GM18951 (cell line): ENCODE data around the gene NBDY.
A peak's percentile ranks its signal among the peaks of the same experiment; 100 is the strongest.
"Not testable (repeated sequence)": the region's sequence is repeated elsewhere in the genome, so short reads cannot be mapped to it uniquely, and the experiment has no call there.

Experiments used
- POLR2A ChIP-seq: IDR thresholded peaks from 4 replicates; pipeline ENCODE4 v1.6.1; 2011; ENCODE audit warnings: mild to moderate bottlenecking; ENCODE audit not compliant: insufficient read length, insufficient read depth; ENCODE audit errors: extremely low read depth
- in situ Hi-C: fragments of 300-500 bp; cut with MboI; formaldehyde crosslinking; loops from one replicate; pipeline ENCODE4 v1.12.0; 2022; ENCODE audit warnings: low sequenced_read_pairs, mixed read lengths, inconsistent platforms; ENCODE audit not compliant: unreplicated experiment

Gene NBDY, protein sequence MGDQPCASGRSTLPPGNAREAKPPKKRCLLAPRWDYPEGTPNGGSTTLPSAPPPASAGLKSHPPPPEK

DNA sequence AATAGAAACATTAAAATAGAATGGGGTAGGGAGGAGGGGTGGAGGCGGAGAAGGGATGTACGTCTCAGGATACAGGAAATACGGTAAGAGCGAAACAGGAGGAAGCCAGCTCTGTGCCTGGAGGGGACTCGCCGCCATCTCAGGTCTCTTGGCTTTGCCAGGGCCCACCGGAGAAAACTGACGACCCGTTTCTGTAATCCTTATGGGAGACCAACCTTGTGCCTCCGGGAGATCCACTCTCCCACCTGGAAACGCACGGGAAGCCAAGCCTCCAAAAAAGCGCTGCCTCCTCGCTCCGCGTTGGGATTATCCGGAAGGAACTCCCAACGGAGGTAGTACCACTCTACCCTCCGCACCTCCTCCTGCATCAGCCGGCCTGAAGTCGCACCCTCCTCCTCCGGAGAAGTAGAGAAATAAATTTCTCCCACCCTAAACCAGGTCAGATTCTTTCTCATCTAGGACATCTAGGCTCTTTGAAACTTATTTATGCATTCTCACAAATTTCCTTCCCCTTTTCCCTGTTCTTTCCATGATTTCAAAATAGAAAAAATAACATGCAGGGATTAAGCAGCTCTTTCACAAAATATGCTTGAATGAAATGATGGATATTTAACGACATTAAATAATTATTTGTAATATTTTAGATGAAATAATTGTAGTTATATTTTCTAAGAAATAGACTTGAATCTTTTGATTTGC lies at the start of gene NBDY:
NBDY (plus strand) TSS at position 92 of the 699 bp plus-strand sequence; CDS start at position 203, 111 bp downstream.
- in situ Hi-C loops, result loop anchor here (25.0 kb wide), 1 partner anchor 467 kb away; no protein-coding TSS in a partner anchor
- peak; percentile 58 for TF ChIP-seq POLR2A

DNA sequence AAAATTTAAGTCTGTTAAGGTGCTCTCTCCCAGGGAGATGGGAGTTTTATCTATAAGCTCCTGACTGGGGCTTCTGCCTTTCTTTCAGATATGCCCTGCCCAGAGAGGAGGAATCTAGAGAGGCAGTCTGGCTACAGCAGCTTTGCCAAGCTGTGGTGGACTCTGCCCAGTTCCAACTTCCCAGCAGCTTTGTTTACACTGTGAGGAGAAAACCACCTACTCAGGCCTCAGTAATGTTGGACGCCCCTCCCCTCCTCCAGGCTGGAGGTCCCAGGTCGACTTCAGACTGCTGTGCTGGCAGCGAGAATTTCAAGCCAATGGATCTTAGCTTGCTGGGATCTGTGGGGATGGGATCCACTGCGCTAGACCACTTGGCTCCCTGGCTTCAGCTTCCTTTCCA lies 24.5 kb upstream of the NBDY start:
- in situ Hi-C loops, result not testable (repeated sequence)

- no peak for TF ChIP-seq POLR2A
- in situ Hi-C loops, result loop anchor here (25.0 kb wide), 1 partner anchor 464 kb away; no protein-coding TSS in a partner anchor
Measured at GRCh38 chrX:56726605-56727004, 2.4 kb upstream of the NBDY start.

DNA sequence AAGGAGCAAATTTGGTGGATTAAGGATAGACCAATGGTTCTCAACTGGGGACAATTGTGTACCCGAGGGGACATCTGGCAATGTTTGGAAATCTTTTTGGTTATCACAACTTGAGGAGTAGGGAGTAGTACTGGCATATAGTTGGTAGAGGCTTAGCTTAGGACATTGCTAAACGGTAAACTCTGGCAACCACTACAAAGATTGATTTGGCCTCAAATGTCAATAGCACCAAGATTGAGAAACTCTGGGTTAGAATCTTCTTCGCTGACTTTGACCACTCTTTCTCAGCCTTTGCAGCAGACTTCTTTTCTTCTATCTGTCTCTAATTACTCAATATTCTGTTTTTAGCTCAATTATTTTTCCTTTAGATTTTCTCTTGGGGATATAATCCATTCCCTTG lies 1.5 kb upstream of the NBDY start:
- no peak for TF ChIP-seq POLR2A
- in situ Hi-C loops, result loop anchor here (25.0 kb wide), 1 partner anchor 465 kb away; no protein-coding TSS in a partner anchor

GRCh38 chrX:56728321-56728720 lies 722 bp upstream of the NBDY start:
- in situ Hi-C loops, result loop anchor here (25.0 kb wide), 1 partner anchor 466 kb away; no protein-coding TSS in a partner anchor
- TF ChIP-seq POLR2A, result no peak

- no peak for TF ChIP-seq POLR2A
- in situ Hi-C loops, result loop anchor here (25.0 kb wide), 1 partner anchor 466 kb away; no protein-coding TSS in a partner anchor
Measured at GRCh38 chrX:56728752-56729151, 291 bp upstream of the NBDY start.

DNA sequence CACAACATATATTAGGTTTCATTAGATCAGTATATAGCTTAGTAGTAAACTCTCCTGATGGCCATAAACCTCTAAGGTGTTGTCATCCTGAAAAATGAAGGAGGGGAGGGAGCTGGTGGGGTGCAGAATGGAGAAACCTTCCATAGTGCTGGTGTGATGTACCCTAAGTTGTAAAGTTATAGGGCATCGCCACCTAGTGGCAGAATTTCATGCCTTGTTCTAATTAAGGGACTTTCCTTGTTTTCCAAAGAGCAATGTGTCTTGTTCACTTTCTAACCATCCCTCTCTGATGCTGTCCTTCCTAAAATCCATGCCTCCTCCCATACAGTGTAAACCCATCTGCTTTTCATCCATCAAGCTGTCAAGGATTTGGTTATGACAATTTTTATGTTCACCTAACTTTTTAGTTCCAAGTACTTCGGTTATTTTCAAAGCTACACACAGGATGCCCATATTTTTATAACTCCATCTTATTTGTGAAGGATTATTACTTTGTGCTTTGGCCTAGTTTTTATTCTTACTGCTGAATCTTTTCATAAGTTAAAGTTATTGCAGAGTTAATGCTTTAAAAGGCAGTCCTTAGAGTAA lies 4.5 kb downstream of the NBDY start:
- in situ Hi-C loops, result loop anchor here (25.0 kb wide), 1 partner anchor 471 kb away; no protein-coding TSS in a partner anchor

DNA sequence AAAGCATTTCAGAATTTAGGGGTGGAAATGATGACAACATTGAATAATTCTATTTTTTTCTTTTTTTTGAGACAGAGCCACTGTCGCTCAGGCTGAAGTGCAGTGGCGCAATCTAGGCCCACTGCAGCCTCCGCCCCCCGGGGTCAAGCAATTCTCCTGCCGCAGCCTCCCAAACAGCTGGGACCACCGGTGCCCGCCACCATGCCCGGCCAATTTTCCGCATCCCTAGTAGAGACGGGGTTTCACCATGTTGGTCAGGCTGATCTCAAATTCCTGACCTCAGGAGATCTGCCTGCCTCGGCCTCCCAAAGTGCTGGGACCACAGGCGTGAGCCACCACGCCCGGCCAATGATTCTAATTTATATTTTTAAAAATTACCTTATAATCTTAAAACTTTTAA lies 7.2 kb downstream of the NBDY start:
- TF ChIP-seq POLR2A, result no peak
- in situ Hi-C loops, result loop anchor here (25.0 kb wide), 1 partner anchor 474 kb away; no protein-coding TSS in a partner anchor

More for the DNA sequence above, 4.5 kb downstream of the NBDY start:
- no peak for TF ChIP-seq POLR2A

- no peak for TF ChIP-seq POLR2A
- in situ Hi-C loops, result loop anchor here (25.0 kb wide), 1 partner anchor 476 kb away; no protein-coding TSS in a partner anchor
Measured at GRCh38 chrX:56738670-56739069, 9.6 kb downstream of the NBDY start.

DNA sequence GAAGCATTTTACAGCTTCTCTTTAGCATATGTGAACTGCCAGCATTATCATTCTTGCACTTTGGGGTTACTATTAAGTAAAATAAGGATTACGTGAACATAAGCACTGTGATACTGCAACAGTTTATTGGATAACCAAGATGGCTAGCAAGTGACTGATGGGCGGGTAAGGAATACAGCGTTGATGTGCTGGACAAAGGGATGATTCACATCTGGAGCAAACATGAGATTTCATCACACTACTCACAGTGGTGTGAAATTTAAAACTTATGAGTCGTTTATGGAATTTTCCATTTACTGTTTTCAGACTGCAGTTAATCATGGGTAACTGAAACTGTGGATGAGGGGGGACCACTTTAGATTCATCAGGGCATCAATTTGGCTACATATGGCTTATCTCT lies 16.0 kb downstream of the NBDY start:
- in situ Hi-C loops, result loop anchor here (25.0 kb wide), 1 partner anchor 483 kb away; no protein-coding TSS in a partner anchor
- TF ChIP-seq POLR2A, result no peak

- in situ Hi-C loops, result loop anchor here (25.0 kb wide), 1 partner anchor 485 kb away; no protein-coding TSS in a partner anchor
- TF ChIP-seq POLR2A, result no peak
Measured at GRCh38 chrX:56746996-56747395, 18.0 kb downstream of the NBDY start.

DNA sequence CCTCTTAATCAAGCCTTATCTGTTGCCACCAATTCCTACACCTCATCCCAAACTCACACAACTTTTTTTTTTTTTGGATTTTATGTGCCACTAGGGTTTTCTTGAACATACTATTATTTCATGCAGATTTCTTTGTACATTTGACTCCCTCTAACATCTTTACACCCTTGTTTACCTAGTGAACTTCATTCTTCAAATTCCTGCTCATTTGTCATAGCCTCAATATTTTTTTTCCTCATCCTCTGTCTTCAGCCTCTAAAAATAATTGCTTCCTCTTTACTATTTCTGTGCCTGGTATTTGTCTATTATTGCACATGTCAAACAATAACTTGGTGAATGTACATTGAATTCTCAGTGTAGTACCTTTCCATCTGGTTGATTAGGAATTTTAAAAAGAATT lies 22.0 kb downstream of the NBDY start:
- in situ Hi-C loops, result no loop called here
- TF ChIP-seq POLR2A, result no peak

GRCh38 chrX:56757327-56757726 lies 28.3 kb downstream of the NBDY start:
- in situ Hi-C loops, result no loop called here
- no peak for TF ChIP-seq POLR2A
